ENCODE data around the gene MAGEE2.
"Not testable (repeated sequence)": the region's sequence is repeated elsewhere in the genome, so short reads cannot be mapped to it uniquely, and the experiment has no call there.

The MAGEE2 gene

GRCh38 chrX:75784680-75785491 is at the start of gene MAGEE2:
Gene MAGEE2, minus strand, starts transcription at chrX:75785254. Its CDS starts 203 bp downstream, at chrX:75785051.
- no peak for DNase-seq (ENCODE audit: low spot score)
- no peak for FAIRE-seq

- FAIRE-seq (no peak), DNase-seq (ENCODE audit: low spot score) (no peak)
Observed at GRCh38 chrX:75786290-75786689, 1.2 kb upstream of the MAGEE2 start.

DNA sequence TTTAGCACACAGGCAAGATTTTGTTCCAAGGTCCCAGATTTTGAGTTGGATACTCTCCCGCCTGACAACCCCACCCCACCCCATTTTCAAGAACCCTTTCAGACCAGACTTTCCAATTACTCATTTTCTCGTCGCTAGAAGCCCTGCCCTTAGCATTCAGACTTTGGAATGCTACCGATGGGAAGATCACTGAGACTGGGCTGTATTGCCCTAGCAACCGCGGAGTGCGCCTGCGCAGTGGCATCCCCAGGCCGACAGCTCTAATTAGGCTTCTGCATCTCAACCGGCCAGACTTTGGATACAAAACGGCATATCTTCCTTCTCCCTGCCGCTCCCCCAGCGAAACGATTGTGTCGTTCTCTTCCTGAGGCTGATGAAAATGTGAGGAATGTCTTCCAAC is 3.4 kb downstream of the MAGEE2 start:
- DNase-seq (ENCODE audit: low spot score) (peak; percentile 19), FAIRE-seq (no peak)

GRCh38 chrX:75768063-75768462 is 17.0 kb downstream of the MAGEE2 start:
- DNase-seq (ENCODE audit: low spot score); FAIRE-seq: not testable (repeated sequence)

- no peak for FAIRE-seq
- DNase-seq (ENCODE audit: low spot score): no peak
Observed at GRCh38 chrX:75748431-75748830, 36.6 kb downstream of the MAGEE2 start.

DNA sequence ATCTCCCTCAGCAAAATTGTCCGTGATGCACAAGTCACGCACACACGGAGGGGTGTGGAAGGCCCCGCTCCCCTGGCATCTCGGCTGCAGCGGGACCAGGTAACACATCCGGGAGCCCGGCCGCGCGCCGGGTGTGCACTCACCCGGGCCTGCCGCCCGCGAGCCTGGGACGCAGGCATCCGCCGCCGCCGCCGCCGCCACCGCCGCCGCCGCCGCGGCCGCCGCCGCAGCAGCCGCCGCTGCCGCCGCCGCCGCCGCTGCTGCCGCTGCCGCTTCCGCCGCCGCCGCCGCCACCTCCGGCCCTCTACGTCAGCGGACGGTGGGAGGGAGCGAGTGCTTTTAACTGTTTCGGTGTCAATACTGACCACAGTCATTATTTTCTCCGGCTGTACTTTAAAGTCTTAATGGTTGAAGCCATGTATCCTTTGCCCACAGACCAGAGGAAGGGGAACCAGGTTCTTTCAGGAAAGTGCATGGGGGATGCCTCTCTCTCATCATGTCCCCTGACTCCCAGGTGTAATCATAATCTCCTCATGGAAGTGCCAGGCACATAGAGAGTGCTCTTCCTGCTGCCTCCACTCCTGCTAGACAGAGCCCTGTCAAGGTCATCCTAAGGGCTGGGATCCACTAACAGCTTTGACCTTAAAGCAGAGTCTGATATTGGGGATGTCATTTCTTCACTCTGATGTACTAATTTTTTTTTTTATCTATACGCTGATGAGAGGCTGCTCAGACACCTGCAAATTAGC is 38.0 kb downstream of the MAGEE2 start:
- FAIRE-seq: no peak
- peak; percentile 33 for DNase-seq (ENCODE audit: low spot score)
